ENCODE results near the gene RXFP2.

DNA sequence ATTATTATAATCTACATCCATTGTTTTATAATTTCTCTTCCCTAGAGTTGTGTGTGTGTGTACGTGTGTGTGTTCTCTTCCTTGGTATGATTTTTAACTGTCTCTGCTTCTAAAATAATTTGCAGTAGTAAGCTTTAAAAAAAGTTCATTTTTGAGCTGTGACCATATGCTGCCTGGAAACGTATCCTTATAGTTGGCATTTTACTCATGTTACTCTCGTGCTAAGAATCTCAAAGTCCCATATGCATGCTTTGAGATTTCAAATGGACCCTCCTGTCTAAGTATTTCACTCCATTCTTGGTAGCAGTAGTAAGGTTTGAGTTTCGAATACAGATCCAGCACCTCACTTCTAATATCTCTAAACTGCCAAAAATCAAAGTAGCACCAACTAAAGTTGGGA lies 109.9 kb downstream of the RXFP2 start:
- TF ChIP-seq CTCF (IDR thresholded peaks at IDR 0.05) (no peak), POLR2A (IDR thresholded peaks at IDR 0.05) (no peak)
